ENCODE data around the gene FRAT1.
"Not testable (repeated sequence)": the region's sequence is repeated elsewhere in the genome, so short reads cannot be mapped to it uniquely, and the experiment has no call there.

The FRAT1 gene

GRCh38 chr10:97318772-97319651 lies at the start of gene FRAT1:
FRAT1 (plus strand) TSS chr10:97319271; CDS start chr10:97319454, 183 bp downstream.
- peak; percentile 89 to 92 for DNase-seq

- DNase-seq: no peak
Measured at GRCh38 chr10:97270523-97271154, 48.4 kb upstream of the FRAT1 start.

- DNase-seq: no peak
Measured at GRCh38 chr10:97273700-97274099, 45.4 kb upstream of the FRAT1 start.

- DNase-seq: no peak
Measured at GRCh38 chr10:97274828-97275227, 44.2 kb upstream of the FRAT1 start.

GRCh38 chr10:97277551-97277950 lies 41.5 kb upstream of the FRAT1 start:
- DNase-seq: no peak

- peak in 1 of 2 donors; percentile 69 for DNase-seq
Measured at GRCh38 chr10:97278491-97278989, 40.5 kb upstream of the FRAT1 start.

- DNase-seq: peak in 1 of 2 donors; percentile 21
Measured at GRCh38 chr10:97279121-97279815, 39.8 kb upstream of the FRAT1 start.

- no peak for DNase-seq
Measured at GRCh38 chr10:97280783-97281182, 38.3 kb upstream of the FRAT1 start.

- not testable (repeated sequence) for DNase-seq
Measured at GRCh38 chr10:97290076-97290475, 29.0 kb upstream of the FRAT1 start.

GRCh38 chr10:97290576-97291356 lies 28.3 kb upstream of the FRAT1 start:
- not testable (repeated sequence) for DNase-seq

- DNase-seq: no peak
Measured at GRCh38 chr10:97291357-97292096, 27.5 kb upstream of the FRAT1 start.

- DNase-seq: peak; percentile 96 to 98
Measured at GRCh38 chr10:97292097-97292861, 26.8 kb upstream of the FRAT1 start, which contains the start of gene ARHGAP19. ARHGAP19 (minus strand) TSS chr10:97292637; CDS start chr10:97292627, 10 bp downstream.

GRCh38 chr10:97292862-97293198 lies 26.2 kb upstream of the FRAT1 start:
- DNase-seq: no peak

- DNase-seq: no peak
Measured at GRCh38 chr10:97297556-97298222, 21.4 kb upstream of the FRAT1 start.

- no peak for DNase-seq
Measured at GRCh38 chr10:97298223-97298571, 20.9 kb upstream of the FRAT1 start.

GRCh38 chr10:97300980-97301379 lies 18.1 kb upstream of the FRAT1 start:
- no peak for DNase-seq

- no peak for DNase-seq
Measured at GRCh38 chr10:97302088-97302791, 16.8 kb upstream of the FRAT1 start.

- no peak for DNase-seq
Measured at GRCh38 chr10:97307441-97307840, 11.6 kb upstream of the FRAT1 start.

- DNase-seq: no peak
Measured at GRCh38 chr10:97307866-97308780, 10.9 kb upstream of the FRAT1 start.

Measured in CD4-positive, alpha-beta T cell treated with Interleukin-4 for 1 hour (primary cell).